Fibroblast of skin of abdomen (primary cell): ENCODE data around the gene FLT1.
A peak's percentile ranks its signal among the peaks of the same experiment; 100 is the strongest.

Experiments used
- DNase-seq: peaks from one replicate; pipeline ENCODE4 v3.0.0-alpha.2; 2013

The FLT1 gene

DNA sequence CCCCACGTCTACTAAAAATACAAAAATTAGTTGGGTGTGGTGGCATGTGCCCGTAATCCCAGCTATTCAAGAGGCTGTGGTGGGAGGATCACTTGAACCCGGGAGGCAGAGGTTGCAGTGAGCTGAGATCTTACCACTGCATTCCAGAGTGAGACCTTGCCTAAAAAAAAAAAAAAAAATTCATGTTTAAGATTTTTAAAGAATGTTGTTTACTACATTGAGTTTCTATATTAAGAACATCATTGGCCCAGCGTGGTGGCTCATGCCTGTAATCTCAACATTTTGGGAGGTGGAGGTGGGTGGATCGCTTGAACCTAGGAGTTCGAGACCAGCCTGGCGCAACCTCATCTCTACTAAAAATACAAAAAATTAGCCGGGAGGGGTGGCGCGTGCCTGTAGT, 31.9 kb upstream of the FLT1 start:
- DNase-seq: no peak

DNA sequence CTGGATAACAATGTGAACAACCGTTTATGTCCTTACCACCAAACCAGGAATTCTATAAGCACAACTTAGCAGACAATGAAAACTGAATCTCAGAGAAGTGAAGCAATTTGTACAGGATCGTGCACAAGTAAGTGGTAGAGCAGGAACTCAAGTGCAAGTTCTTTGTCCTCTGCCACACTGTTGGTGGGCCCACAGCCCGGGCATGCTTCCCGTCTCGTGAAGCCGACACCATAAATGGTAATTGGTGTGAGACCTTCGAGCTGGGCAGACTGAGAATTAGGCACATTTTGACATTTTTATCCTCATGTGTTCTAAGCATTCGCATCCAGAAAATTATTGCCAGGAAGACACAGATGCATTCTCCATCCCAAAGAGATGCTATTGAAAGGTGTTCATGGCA, 27.9 kb upstream of the FLT1 start:
- no peak for DNase-seq

DNA sequence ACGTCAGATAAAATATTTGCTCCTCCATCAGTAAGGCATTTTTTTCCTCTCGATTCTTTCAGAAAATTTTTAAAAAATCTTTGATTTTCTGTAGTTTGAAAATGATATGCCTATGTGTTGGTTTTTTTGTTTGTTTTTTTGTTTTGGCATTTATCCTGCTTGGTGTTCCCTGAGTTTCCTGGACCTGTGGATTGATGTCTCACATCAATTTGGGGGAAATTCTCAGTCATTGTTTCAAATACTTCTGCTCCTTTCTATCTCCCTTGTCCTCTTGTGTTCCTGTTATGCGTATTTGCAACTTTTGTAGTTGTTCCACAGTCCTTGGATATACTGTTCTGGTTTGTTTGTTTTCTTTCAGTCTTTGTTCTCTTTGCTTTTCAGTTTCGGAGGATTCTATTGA, 18.8 kb upstream of the FLT1 start:
- no peak for DNase-seq

DNA sequence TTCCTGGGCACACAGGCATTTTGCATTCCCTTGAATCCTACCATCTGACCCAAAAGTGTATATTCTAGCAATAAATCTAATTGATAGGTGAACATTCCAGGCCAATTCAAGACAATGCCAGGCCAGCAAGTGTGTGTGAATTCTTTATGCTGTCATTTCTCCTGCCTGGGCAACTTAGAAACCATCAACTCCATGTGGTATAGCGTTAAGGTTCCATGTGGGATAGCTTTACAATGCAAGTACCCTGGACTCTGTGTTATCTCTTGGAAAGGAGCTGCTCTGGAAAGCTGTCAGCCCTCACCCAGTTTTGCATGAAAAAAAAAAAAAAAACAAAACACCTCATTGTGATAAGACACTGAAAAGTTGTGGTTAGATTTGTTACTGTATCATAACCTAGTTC, 15.6 kb upstream of the FLT1 start:
- no peak for DNase-seq

DNA sequence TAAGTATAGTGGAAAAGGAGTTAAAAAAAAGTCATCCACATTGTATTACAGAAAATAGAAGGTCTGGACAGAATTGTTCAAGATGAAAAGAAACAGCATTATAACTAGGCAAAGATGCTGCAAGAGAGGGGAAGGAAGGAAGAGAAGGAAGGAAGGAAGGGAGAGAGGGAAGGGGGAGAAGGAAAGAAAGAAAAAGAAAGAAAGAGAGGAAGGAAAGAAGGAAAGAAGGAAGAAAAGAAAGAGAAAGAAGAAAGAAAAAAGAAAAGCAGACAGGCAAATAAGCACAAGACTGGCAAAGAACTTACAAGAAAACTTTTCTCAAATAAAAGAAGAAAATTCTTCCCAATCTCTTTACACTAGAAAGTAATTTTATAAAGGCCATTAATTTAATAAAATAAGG, 15.1 kb upstream of the FLT1 start:
- no peak for DNase-seq

DNA sequence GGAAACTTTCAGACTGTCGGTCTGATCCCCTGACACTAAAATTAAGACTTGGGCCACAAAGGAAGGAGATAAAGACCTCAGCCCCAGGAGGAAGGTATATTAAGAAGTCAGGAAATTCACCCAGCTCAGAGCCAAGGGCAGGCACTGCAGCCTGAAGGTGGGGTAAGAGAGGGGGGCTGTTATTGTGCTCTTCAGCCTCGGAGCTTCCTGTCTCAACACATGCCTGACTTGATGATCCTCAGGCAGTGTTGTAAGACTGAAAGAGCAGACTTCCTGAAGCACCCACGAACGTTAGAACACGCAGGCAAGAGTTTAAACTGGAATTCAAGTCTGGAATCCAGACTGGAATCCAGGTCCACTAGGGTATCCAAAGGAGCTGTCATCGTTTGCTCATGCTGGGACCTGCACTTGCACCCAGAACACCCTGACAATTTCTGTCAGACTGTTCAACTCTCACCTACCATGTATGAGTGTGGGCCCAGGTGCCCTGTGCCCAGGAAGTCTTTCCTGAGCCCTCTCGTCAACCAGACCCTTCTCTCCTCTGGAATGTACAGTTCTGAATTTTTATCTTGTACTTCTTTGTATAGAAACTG, 10.7 kb upstream of the FLT1 start:
- DNase-seq: no peak

DNA sequence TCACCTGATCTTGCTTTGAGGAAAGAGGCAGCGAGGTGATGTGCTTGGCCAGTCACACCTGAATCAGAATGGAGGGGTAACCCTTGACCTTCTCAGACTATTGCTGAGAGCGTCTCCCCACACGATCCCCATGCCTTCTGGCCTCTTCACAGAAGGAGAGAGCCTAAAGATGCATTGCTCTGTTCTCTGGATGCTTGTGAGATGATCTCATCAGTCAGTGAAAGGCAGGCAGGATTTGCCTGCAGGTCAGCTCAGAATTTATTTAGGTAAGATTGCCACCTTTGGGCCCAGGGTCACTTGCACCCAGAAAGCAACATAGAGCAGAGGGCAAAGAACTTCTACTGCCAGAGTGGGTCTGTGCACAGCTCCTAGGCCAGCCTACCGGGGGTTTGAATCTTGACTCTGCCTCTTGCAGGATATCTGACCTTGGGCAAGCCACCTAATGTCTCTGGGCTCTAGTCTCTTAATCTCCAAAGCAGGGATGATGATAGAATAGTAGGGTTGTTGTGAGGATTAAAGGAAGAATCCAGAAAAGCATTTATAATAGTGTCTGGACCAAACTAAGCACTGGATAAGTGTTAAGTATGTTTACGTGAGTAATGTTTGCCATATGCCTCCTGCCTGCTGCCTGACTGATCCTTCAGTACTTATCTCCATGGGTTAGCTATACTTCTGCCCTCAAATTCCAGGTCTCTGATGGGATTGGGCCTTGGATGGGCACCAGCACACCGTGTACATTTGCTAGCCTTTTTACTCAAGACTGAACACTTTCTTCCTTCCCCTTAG, 8.4 kb upstream of the FLT1 start:
- no peak for DNase-seq

DNA sequence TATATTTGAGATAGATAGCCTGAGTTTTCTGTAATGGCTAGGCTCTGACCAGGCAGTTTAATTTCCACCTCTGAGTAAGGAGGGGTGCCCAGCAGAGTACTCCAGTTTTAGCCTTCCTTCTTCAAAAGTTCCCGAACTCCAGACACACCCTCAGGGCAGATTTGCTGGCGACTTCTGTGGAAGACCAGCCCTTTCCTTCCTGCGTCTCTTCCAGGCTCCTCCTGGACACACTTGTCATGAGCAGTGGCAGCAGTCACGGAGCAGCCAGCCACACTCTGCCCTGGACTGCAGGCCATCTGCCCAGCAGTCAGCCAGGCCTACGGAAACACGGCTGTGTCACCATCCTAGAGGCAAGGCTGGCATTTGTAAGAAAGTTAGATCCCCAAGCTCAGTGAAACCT, 6.6 kb upstream of the FLT1 start:
- DNase-seq: no peak

DNA sequence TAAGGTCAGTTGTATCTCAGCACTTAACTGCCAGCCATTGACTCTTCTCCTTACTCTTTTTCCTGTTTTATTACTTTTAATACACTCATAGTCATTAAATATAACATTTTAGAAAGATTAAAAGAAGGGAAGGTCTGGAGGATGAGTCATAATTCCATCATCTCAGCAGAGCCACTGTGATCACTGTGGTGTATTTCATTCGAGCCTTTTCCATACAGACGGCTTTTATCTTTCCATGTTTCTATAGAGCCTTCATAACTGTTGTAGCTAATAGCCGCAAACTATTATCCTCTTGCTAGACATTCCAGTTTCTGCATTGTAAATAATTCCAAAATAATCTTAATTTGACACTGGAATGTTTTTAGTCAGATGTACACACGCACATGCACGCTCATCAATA, 4.7 kb upstream of the FLT1 start:
- peak; percentile 60 for DNase-seq

DNA sequence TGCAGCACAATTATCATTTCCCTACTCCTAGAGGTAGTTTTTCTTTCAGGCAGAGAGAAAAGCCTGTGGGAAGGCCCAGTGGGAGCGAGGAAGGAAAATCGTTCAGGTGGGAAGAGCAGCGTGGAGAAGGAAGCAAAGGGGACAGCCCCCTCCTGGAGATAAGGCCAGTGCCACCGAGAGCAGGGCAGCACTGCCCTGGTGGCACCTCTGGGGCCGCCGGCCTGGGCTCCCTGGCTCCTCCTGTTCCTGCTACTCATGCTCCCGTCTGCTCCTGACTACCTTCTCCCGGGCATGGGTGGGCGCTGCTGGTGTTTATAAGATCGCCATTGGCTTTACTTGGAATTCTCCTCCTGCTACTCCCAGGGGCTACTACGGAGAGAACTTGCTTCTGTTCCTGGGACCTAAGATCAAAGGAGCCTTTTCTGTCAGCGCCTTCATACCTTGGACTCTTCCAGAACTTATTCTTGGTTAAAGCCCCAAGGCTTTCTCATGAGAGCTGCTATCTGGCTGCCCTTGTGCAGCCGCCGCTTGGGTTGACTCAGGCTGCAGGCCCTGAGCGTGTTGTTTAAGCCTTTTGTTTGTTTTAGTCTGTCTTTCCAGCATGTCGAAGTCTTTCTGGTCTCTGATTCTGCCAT, 3.7 kb upstream of the FLT1 start:
- DNase-seq: no peak

DNA sequence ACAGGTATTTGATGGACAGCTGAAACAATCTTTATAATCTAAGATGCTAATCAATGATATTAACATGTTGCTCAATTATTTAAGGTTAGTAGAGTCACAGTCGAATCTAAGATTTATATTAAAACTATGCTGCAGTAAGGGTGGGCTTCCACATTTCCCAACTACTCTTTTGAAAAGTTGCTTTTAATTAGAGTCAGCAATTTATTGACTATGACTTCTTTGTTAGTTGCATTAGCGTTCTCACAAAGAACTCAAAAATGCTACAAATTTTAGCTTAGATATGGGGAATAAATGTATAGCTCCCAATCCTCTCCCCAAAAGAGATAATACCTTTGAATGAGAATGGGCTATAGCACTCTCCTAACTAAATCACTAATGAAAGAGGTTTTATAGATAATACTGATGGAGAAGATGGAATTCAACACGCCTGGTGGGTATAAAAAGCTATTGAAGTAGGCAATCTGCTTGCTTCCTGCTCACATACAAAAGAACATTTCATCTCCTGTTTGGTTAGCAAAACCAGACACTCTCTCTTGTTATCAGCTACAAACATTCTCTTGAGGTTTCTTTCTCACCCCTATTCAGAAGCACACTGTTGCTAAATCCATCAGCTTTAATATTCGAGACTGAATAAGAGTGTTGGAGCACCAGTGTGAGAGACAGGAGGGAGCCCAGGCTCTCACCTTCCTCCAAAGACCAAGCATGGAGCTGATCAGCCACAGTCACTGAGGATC, 2.4 kb upstream of the FLT1 start:
- no peak for DNase-seq

DNA sequence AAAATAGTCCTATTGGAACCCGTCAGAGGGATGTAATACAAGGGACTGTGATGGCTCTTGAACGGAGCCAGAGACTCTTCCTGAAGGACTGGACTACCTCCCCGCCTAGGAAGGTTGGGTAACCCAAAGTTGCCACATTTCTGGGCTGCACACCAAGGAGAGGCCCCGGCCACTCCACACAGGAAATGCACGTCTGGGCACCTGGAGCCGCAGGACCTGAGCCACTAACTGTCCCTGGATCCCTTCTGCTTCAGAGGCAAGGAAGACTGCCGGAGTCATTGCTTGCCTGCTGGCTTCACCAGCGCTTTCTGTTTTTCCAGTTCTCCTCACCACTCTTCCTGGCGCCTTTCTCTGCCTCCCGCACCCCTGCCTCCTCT, 1.2 kb upstream of the FLT1 start:
- DNase-seq: no peak

DNA sequence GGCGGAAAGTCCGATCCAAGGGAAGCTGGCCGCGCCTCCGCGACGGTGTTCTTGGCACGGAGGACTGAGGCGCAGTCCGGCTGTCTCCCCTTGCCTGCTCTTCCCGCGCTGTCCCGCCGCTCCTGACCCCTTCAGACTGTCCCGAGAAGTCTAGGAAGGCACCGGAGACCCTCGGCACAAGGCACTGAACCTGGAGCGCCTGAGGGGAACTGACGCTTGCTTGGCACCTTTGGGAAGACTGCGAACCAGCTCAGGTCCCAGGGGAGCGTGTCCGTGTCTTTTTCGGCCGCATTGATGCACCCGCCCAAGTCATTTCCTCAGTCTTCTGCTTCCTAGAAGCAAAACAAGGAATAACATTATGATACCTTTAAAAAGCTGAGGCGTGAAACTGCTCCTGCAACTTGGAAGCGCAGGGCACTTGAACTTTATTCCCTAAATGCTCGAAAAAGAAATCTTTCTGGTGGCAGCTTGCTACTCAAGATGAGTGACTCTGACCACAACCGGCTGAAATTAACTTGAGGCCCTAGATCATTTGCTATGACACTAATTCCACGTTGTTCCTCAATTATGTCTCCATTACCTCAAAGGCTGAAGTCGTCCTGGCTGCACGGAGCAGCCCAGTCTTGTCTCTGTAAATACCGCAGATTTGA, 735 bp upstream of the FLT1 start:
- DNase-seq: no peak

DNA sequence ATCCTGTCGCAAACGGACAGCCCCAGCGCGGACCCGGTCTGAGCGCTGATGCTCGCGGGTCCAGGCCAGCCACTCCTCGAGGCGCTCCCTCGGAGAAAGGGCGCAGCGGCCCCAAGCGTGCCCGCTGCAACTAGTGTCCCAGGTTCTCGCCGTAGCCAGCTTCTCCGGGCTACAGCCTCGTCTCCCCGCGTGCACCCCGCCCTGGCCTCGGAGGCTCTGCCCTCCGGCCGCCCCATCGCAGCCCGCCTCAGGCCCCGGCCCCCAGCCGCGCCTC, 487 bp downstream of the FLT1 start:
- DNase-seq: no peak

DNA sequence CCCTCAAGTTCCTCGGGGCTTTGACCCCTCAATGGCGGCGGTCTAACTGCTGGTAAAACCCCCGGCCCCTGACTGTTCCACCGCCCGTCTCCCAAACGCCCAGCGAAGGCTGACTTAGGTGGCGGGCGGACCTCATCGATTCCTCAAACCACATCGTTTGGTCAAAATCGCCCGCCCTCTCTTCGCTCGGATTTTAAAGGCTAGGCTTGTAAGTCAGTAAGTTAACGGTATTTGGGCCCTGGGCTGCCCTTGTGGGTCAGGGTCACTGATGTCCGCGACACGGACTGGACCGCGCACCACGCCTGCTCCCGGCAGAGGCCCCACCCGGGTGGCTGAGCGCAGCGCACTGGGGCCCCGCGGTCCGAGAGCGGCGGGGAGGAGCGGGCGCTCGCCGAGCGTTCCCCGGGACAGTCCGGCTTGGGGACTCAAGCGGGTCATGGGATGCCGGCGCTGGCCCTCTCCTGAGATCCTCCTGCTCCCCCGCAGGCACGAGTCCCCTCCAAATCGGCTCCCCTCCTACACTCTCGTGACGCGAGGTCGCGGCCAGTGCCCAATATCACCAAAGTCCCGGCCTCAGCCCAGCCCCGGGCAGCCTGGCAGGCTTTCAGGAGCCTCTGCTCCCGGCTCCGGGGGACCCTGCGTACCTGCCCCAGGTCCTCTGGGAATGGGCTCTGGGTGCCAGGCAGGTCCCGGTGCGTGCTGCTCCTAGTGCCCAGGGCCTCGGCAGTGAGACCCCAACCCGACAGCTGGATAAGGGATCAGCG, 1.0 kb downstream of the FLT1 start:
- no peak for DNase-seq

DNA sequence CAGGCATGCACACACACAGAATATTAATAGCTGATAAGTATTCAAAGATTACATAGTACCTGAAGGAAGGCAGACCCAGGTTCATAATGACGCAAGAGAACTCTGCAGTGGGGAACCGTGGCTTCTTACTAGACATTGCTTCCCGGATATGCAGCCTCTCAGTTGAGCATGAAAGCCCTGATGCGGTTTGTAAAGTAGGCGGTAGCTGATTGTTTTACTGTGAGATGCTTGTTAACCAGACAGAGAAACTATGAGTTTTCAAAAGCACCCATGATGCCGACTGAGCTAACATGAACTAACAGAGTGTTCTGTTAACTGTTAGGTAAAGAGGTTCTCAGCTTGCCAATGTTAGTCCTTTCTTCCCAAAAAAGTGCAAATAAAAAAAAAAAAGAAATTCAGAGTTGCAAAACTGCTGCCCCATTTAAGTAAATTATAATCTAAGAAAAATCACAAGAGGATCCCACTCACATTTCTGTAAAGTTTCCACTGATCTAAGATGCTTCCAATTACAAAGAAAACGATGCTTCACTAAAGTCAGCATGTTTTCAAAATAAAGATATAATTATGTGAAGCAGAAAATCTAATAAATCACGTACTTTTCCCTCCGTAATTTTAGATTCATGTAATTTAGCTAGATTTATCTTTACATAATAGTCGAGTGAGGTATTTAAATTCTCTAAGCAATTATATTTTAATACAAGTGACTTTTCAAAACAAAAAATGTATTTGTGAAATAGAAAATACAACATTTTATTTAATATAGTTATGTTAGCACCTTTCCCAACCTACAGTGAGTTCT, 2.2 kb downstream of the FLT1 start:
- no peak for DNase-seq

DNA sequence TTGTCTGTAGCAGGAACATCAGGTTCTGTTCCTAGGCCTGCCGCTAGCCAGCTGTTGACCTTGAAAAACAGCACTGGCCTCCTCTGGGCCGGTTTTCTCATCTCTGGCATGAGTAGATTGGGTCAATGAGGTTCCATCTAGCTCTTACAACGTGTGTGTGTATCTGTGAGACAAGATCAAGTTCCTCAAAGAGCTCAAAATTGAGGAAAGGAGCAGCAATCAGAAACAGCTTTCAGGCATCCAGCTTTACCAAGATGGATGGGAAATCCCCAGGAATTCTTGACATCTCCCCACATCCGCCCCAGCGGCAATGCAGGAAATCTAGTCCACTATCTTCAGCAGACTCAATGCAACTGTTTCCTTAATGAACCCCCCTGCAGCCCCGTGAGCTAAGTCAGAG, 4.9 kb downstream of the FLT1 start:
- DNase-seq: peak; percentile 61

DNA sequence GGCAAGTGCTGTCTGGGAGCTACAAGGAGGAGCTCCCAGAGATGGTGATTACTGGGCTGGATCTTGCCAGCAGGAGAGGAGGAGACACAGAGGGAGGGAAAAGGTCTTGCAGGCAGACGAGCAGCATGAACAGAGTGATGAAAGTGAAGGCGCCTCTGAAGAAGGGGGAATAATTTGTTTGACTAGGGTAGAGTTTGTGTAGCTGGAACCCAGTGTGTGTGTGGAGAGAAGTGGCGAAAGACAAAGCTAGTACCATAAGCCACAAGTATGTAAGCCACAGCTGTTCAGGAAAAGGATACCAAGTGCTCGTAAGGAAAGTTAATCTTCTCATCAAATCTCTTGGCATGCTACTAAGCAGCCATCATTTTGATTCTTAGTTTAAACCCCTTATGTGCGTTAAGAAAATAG, 5.4 kb downstream of the FLT1 start:
- peak; percentile 86 for DNase-seq

DNA sequence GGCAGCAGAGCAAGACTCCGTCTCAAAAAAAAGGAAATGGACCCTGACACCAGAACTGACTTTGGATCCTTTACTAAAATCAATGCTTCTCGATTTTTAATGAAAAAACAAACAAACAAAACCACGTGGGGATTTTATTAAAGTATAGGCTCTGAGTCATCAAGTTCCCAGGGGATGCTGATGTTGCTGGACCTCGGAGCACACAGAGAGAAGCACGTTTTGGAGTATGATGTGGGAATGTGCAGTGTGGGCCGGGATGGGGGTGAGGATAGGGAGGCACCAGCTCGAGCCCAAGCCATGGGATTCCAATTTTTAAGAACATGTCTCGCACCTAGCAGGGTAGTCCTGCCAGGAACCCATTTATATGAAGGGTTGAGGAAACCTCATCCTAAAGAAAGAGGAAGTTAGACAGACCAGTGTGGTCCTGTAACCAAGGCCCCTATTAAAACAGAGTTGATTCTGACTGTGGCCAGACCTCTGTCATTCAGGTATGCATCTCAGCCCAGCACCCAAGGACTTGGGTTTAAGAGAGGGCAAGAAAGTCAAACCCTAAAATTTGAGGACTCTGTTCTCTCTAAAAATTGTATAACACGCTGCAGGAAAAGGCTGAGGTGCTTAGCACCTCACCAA, 6.4 kb downstream of the FLT1 start:
- no peak for DNase-seq

DNA sequence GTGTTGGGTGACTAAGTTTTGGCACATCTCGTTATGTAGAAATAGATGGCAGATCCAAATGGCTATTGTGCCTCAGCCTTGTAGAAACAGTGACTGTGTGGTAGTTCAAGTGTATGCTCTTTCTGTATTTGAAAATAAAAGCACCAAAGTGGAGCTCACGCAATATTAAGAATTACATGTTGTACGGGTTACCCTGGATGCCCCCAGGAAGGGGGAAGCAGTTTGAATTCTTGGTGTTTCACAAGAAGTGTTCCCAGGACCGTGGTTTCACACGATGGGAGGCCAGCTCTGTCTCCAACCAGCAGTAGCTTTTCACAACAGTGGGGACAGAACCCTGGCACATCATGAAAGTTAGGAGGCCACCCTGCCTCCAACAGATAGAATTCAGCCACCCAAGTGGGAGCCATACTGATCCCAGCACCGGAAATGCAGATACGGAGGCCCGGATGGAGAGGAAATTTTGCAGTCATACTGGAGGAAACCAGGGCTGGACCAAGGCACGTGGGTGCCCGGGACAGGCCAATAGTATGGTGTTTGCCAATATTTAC, 8.9 kb downstream of the FLT1 start:
- no peak for DNase-seq

DNA sequence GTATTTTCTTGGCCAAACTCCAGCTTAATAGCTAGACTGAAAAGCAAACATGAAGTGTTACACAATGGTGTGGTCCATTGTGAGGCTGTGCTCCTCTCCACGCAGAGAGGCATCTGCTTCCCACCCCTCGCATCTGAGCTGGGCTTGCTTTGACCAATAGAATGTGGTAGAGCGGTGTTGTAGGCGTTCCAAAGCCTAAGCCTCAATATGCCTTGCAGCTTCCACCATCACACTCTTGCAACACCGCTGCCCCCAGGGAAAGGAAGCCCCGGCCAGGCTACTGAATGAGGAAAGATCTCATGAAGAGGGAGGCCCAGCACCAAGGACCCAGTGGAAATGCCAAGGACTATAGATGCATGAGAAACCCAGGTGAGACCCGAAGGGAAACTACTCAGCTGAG, 9.4 kb downstream of the FLT1 start:
- DNase-seq: no peak
